Activated T-helper 2 cell treated with anti-CD3 and anti-CD28 coated beads, Interferon-gamma antibody, Interleukin-2, Interleukin-4, amounts not matched to agents 10 μg/mL and 5 μg/mL and 100 μg/mL, durations not matched to agents 14 hours and 24 hours and 36 hours (primary cell): ENCODE results near the gene CAPN8. TPM values are rescaled to one million over a fixed set of nuclear protein-coding genes. Genes with fewer than 3 reads are reported as not detected.

Experiments
- DNase-seq: peaks from one replicate; pipeline ENCODE4 v3.0.0; 2021; ENCODE audit warnings: low spot score
- H3K27ac Mint-ChIP-seq: one replicate; pipeline ENCODE4 v1.8.0; 2021; ENCODE audit warnings: mixed read lengths
- H3K27me3 Mint-ChIP-seq: one replicate; pipeline ENCODE4 v1.8.0; 2021; ENCODE audit warnings: low read depth, mixed read lengths
- H3K36me3 Mint-ChIP-seq: one replicate; pipeline ENCODE4 v1.8.0; 2021; ENCODE audit warnings: low read depth, mixed read lengths
- H3K4me1 Mint-ChIP-seq: one replicate; pipeline ENCODE4 v1.8.0; 2021; ENCODE audit warnings: low read depth, mixed read lengths
- H3K4me3 Mint-ChIP-seq: one replicate; pipeline ENCODE4 v1.8.0; 2021; ENCODE audit warnings: low read depth, mild to moderate bottlenecking, moderate library complexity, mixed read lengths
- H3K9me3 Mint-ChIP-seq: one replicate; pipeline ENCODE4 v1.8.0; 2021; ENCODE audit warnings: mixed read lengths
- intact Hi-C: fragments of 100-400 bp; cut with micrococcal nuclease; formaldehyde crosslinking; loops from one replicate; pipeline ENCODE4 v1.15.1; 2023
- total RNA-seq: library from RNA; stranded (reverse); gene quantifications from 2 replicates; pipeline ENCODE4 v1.2.3, GENCODE V29; 2022

CAPN8 gene
- total RNA-seq, 1 donor from 2014 or later = not detected

GRCh38 chr1:223708651-223709268, 43.3 kb upstream of the CAPN8 start:
- peaks cover 1% of the 10 kb centered on the region for H3K36me3 Mint-ChIP-seq
- no peak overlapping the region for H3K27ac Mint-ChIP-seq
- no peak overlapping the region for H3K4me3 Mint-ChIP-seq
- intact Hi-C loops = loop anchor here (10.0 kb wide), 1 partner anchor 406 kb away; the partner anchor contains the start of gene FBXO28
- no peak for DNase-seq
- no peaks in the 10 kb centered on the region for H3K9me3 Mint-ChIP-seq
- H3K4me1 Mint-ChIP-seq = peaks cover 38% of the 10 kb centered on the region
- H3K27me3 Mint-ChIP-seq = no peaks in the 10 kb centered on the region

- no peak overlapping the region for H3K4me3 Mint-ChIP-seq
Measured at GRCh38 chr1:223708001-223708359, 42.5 kb upstream of the CAPN8 start.

GRCh38 chr1:223707256-223708000, 41.9 kb upstream of the CAPN8 start:
- H3K27me3 Mint-ChIP-seq = no peaks in the 10 kb centered on the region
- intact Hi-C loops = loop anchor here (10.0 kb wide), 1 partner anchor 407 kb away; the partner anchor contains the start of gene FBXO28
- no peaks in the 10 kb centered on the region for H3K36me3 Mint-ChIP-seq
- H3K27ac Mint-ChIP-seq = no peak overlapping the region
- no peaks in the 10 kb centered on the region for H3K9me3 Mint-ChIP-seq
- H3K4me1 Mint-ChIP-seq = peaks cover 46% of the 10 kb centered on the region
- H3K4me3 Mint-ChIP-seq = no peak overlapping the region
- DNase-seq = no peak

More at GRCh38 chr1:223708001-223708359, 42.5 kb upstream of the CAPN8 start:
- Mint-ChIP-seq H3K4me1 (peaks cover 41% of the 10 kb centered on the region), H3K27ac (no peak overlapping the region), H3K9me3 (no peaks in the 10 kb centered on the region), H3K36me3 (no peaks in the 10 kb centered on the region), H3K27me3 (no peaks in the 10 kb centered on the region)
- no peak for DNase-seq
- intact Hi-C loops = loop anchor here (10.0 kb wide), 1 partner anchor 407 kb away; the partner anchor contains the start of gene FBXO28

- H3K36me3 Mint-ChIP-seq = no peaks in the 10 kb centered on the region
- DNase-seq = no peak
- H3K27ac Mint-ChIP-seq = no peak overlapping the region
- intact Hi-C loops = loop anchor here (10.0 kb wide), 1 partner anchor 408 kb away; the partner anchor contains the start of gene FBXO28
- peaks cover 47% of the 10 kb centered on the region for H3K4me1 Mint-ChIP-seq
- H3K27me3 Mint-ChIP-seq = no peaks in the 10 kb centered on the region
- no peak overlapping the region for H3K4me3 Mint-ChIP-seq
- no peaks in the 10 kb centered on the region for H3K9me3 Mint-ChIP-seq
Measured at GRCh38 chr1:223706077-223706973, 40.8 kb upstream of the CAPN8 start.

GRCh38 chr1:223704921-223705878, 39.7 kb upstream of the CAPN8 start:
- H3K27ac Mint-ChIP-seq = no peak overlapping the region
- DNase-seq = no peak
- no peak overlapping the region for H3K4me3 Mint-ChIP-seq
- H3K9me3 Mint-ChIP-seq = no peaks in the 10 kb centered on the region
- H3K27me3 Mint-ChIP-seq = no peaks in the 10 kb centered on the region
- peaks cover 54% of the 10 kb centered on the region for H3K4me1 Mint-ChIP-seq
- no peaks in the 10 kb centered on the region for H3K36me3 Mint-ChIP-seq
- intact Hi-C loops = loop anchor here (5.0 to 10.0 kb wide), 3 partner anchors 127 to 627 kb away; partner anchors contain the start of genes FBXO28 and NVL

- intact Hi-C loops = loop anchor here (1.0 to 10.0 kb wide), 5 partner anchors 9 to 629 kb away; partner anchors contain the start of genes CAPN2, FBXO28 and NVL
Measured at GRCh38 chr1:223703668-223704013, 38.1 kb upstream of the CAPN8 start.

GRCh38 chr1:223702735-223703667, 37.5 kb upstream of the CAPN8 start:
- no peak overlapping the region for H3K4me3 Mint-ChIP-seq
- intact Hi-C loops = loop anchor here (1.0 to 10.0 kb wide), 5 partner anchors 9 to 629 kb away; partner anchors contain the start of genes CAPN2, FBXO28 and NVL
- no peaks in the 10 kb centered on the region for H3K27me3 Mint-ChIP-seq
- no peaks in the 10 kb centered on the region for H3K9me3 Mint-ChIP-seq
- peaks cover 59% of the 10 kb centered on the region for H3K4me1 Mint-ChIP-seq
- DNase-seq = no peak
- peak overlapping the region; percentile 48 for H3K27ac Mint-ChIP-seq
- no peaks in the 10 kb centered on the region for H3K36me3 Mint-ChIP-seq

More at GRCh38 chr1:223703668-223704013, 38.1 kb upstream of the CAPN8 start:
- H3K27ac Mint-ChIP-seq = peak overlapping the region; percentile 47
- no peaks in the 10 kb centered on the region for H3K9me3 Mint-ChIP-seq
- no peak for DNase-seq
- no peak overlapping the region for H3K4me3 Mint-ChIP-seq
- peaks cover 56% of the 10 kb centered on the region for H3K4me1 Mint-ChIP-seq
- no peaks in the 10 kb centered on the region for H3K27me3 Mint-ChIP-seq
- H3K36me3 Mint-ChIP-seq = no peaks in the 10 kb centered on the region

GRCh38 chr1:223700942-223701637, 35.6 kb upstream of the CAPN8 start:
- peaks cover 45% of the 10 kb centered on the region for H3K4me1 Mint-ChIP-seq
- no peak for DNase-seq
- no peaks in the 10 kb centered on the region for H3K9me3 Mint-ChIP-seq
- no peak overlapping the region for H3K4me3 Mint-ChIP-seq
- intact Hi-C loops = loop anchor here (5.0 to 10.0 kb wide), 3 partner anchors 131 to 631 kb away; partner anchors contain the start of genes FBXO28 and NVL
- no peaks in the 10 kb centered on the region for H3K27me3 Mint-ChIP-seq
- no peaks in the 10 kb centered on the region for H3K36me3 Mint-ChIP-seq
- peak overlapping the region; percentile 87 for H3K27ac Mint-ChIP-seq

GRCh38 chr1:223700388-223700918, 35.0 kb upstream of the CAPN8 start:
- intact Hi-C loops = loop anchor here (5.0 to 10.0 kb wide), 3 partner anchors 132 to 632 kb away; partner anchors contain the start of genes FBXO28 and NVL
- H3K27me3 Mint-ChIP-seq = no peaks in the 10 kb centered on the region
- H3K4me3 Mint-ChIP-seq = no peak overlapping the region
- H3K4me1 Mint-ChIP-seq = peaks cover 45% of the 10 kb centered on the region
- peak overlapping the region; percentile 87 for H3K27ac Mint-ChIP-seq
- H3K36me3 Mint-ChIP-seq = no peaks in the 10 kb centered on the region
- H3K9me3 Mint-ChIP-seq = no peaks in the 10 kb centered on the region
- DNase-seq = no peak

GRCh38 chr1:223695941-223696340, 30.4 kb upstream of the CAPN8 start:
- Mint-ChIP-seq H3K4me3 (no peak overlapping the region), H3K27ac (no peak overlapping the region), H3K27me3 (peaks cover 2% of the 10 kb centered on the region), H3K36me3 (no peaks in the 10 kb centered on the region), H3K4me1 (peaks cover 16% of the 10 kb centered on the region), H3K9me3 (no peaks in the 10 kb centered on the region)
- intact Hi-C loops = loop anchor here (5.0 kb wide), 1 partner anchor 356 kb away; no protein-coding TSS in a partner anchor
- no peak for DNase-seq
